GM12878 (cell line): ENCODE data around the gene CROT. TPM values are rescaled to one million over a fixed set of nuclear protein-coding genes. Genes with fewer than 3 reads are reported as not detected.

Experiments
- ATAC-seq: fragments of 200-7000 bp; cut with Tn5 transposase; 3 replicates; pipeline ENCODE4 v1.9.1; 2020; ENCODE audit warnings: mild to moderate bottlenecking, moderate library complexity
- BruUV-seq: library from RNA; stranded (reverse); fragments of 400-500 nt; replicated peaks from 2 replicates; lab custom pipeline; 2021; lab: Mats Ljungman, UMichigan
- CTCF ChIA-PET: fragments of 300-600 bp; sonication (Branson Sonifier 250); formaldehyde crosslinking; extraction: SDS; loops from one replicate; lab custom pipeline; 2021; ENCODE audit warnings: inconsistent platforms; lab: Yijun Ruan, JAX
- POLR2A ChIA-PET: fragments of 350-600 bp; formaldehyde crosslinking; extraction: SDS; loops from one replicate; lab custom pipeline; 2021; ENCODE audit warnings: inconsistent platforms; lab: Charles Lee
- RAD21 ChIA-PET: fragments of 300-600 bp; sonication (Branson Sonifier 250); formaldehyde crosslinking; loops from one replicate; lab custom pipeline; 2023; ENCODE audit warnings: antibody characterized with exemption; ENCODE audit not compliant: unreplicated experiment; lab: Charles Lee
- SMC1A ChIA-PET: fragments of 300-600 bp; sonication (Branson Sonifier 250); formaldehyde crosslinking; loops from one replicate; lab custom pipeline; 2023; ENCODE audit not compliant: unreplicated experiment, uncharacterized antibody; lab: Charles Lee
- DNase-seq: peaks from one replicate; pipeline ENCODE4 v3.0.0-alpha.2; 2011; ENCODE audit warnings: low read depth, low spot score
- FAIRE-seq: peaks from 3 replicates; lab custom pipeline; 2011; peaks lifted over from hg19 to GRCh38; lab: Jason Lieb, UNC
- H2AFZ ChIP-seq: 2 replicates; pipeline ENCODE4 v1.6.0; 2011; ENCODE audit warnings: low read depth, low read length, control low read depth; ENCODE audit not compliant: control insufficient read depth
- H3K27ac ChIP-seq: 2 replicates; pipeline ENCODE4 v1.5.1; 2011; ENCODE audit warnings: control low read depth; ENCODE audit not compliant: control insufficient read depth, insufficient read depth
- H3K27me3 ChIP-seq, 2 experiments: replicated peaks in 1 of 2; 2 replicates each; pipeline versions ENCODE4 v1.6.0 to v1.6.1; 2011; ENCODE audit warnings: low read length in 1 of 2; ENCODE audit not compliant: control insufficient read depth in 2 of 2, insufficient read depth in 2 of 2
- H3K36me3 ChIP-seq, 2 experiments: 2 replicates each; pipeline ENCODE4 v1.5.1; 2011; ENCODE audit warnings: low read length in 1 of 2; ENCODE audit not compliant: control insufficient read depth in 2 of 2, insufficient read depth in 2 of 2
- H3K4me1 ChIP-seq: 2 replicates; pipeline ENCODE4 v1.6.1; 2011; ENCODE audit warnings: mild to moderate bottlenecking, low read length, moderate library complexity, mixed read lengths; ENCODE audit not compliant: control insufficient read depth, insufficient read depth
- H3K4me2 ChIP-seq: 2 replicates; pipeline ENCODE4 v1.6.0; 2011; ENCODE audit warnings: control low read depth; ENCODE audit not compliant: control insufficient read depth, insufficient read depth
- H3K4me3 ChIP-seq: fragments of 200-600 bp; sonication (generic); 2 replicates; pipeline ENCODE4 v1.5.1; 2016
- H3K79me2 ChIP-seq: 2 replicates; pipeline ENCODE4 v1.6.0; 2011; ENCODE audit warnings: low read length; ENCODE audit not compliant: control insufficient read depth, insufficient read depth
- H3K9ac ChIP-seq: 2 replicates; pipeline ENCODE4 v1.8.0; 2011; ENCODE audit warnings: low read length, control low read depth, mixed read lengths; ENCODE audit not compliant: control insufficient read depth, insufficient read depth
- H3K9me3 ChIP-seq: replicated peaks from 3 replicates; pipeline ENCODE4 v1.5.1; 2011; ENCODE audit warnings: mild to moderate bottlenecking, low read length; ENCODE audit not compliant: control insufficient read depth, insufficient read depth
- H4K20me1 ChIP-seq: 2 replicates; pipeline ENCODE4 v1.6.0; 2011; ENCODE audit not compliant: control insufficient read depth, insufficient read depth
- DPF2 ChIP-seq: fragments of 450-650 bp; IDR thresholded peaks from 2 replicates; pipeline ENCODE4 v1.6.1; 2017; ENCODE audit warnings: mild to moderate bottlenecking
- IKZF2 ChIP-seq, 2 experiments: fragments of 450-650 bp; IDR thresholded peaks; 2 replicates each; pipeline ENCODE4 v1.6.1; 2017; ENCODE audit warnings: mild to moderate bottlenecking in 2 of 2, moderate library complexity in 2 of 2
- MEF2B ChIP-seq: fragments of 450-650 bp; IDR thresholded peaks from 2 replicates; pipeline ENCODE4 v1.6.1; 2018; ENCODE audit warnings: mild to moderate bottlenecking, moderate library complexity; ENCODE audit not compliant: partially characterized antibody, poor library complexity, severe bottlenecking
- NFYB ChIP-seq: IDR thresholded peaks from 2 replicates; pipeline ENCODE4 v1.6.1; 2011; ENCODE audit warnings: low read depth, mild to moderate bottlenecking, low read length, improper control_type of control experiment, moderate library complexity; ENCODE audit not compliant: insufficient read depth
- POLR2AphosphoS2 ChIP-seq: IDR thresholded peaks from 2 replicates; pipeline ENCODE4 v1.6.1; 2011; ENCODE audit warnings: low read depth, mild to moderate bottlenecking, low read length, improper control_type of control experiment, moderate library complexity
- TAF1 ChIP-seq: IDR thresholded peaks from 2 replicates; pipeline ENCODE4 v1.6.1; 2011; ENCODE audit warnings: mild to moderate bottlenecking, low read depth, low read length, borderline replicate concordance
- WGBS: methylation state at CpG from one replicate; pipeline ENCODE4 v1.1.6; 2016; ENCODE audit warnings: low lambda C conversion rate; ENCODE audit not compliant: insufficient replicate concordance, insufficient coverage; ENCODE audit errors: missing lambda C conversion rate; 5-methylcytosine and 5-hydroxymethylcytosine counted together
- in situ Hi-C: fragments of 300-500 bp; cut with MboI; formaldehyde crosslinking; loops from 9 replicates; pipeline ENCODE4 v1.14.3; 2018; ENCODE audit warnings: mixed read lengths
- intact Hi-C: fragments of 100-400 bp; cut with micrococcal nuclease; formaldehyde crosslinking; loops from one replicate; pipeline ENCODE4 v1.14.2; 2022; ENCODE audit not compliant: unreplicated experiment
- polyA plus RNA-seq, 11 experiments: library from polyadenylated mRNA; depleted of rRNA in 4 of 11; unstranded in 6 of 11; stranded (reverse) in 5 of 11; fragments of >200 nt; fragmentation: Nextera tagmentation in 4 of 11; fragmentation: Illumina TruSeq in 1 of 11; extraction: Ambion mirVana in 4 of 11; extraction: Trizol in 1 of 11; gene quantifications; 1 replicate in 1 of 11; 2 replicates in 10 of 11; pipeline versions ENCODE4 v1.2.1 to v1.2.3, GENCODE V29; 2011 to 2016; ENCODE audit warnings: inconsistent platforms in 2 of 11, missing spikeins in 2 of 11, low read depth in 1 of 11
- total RNA-seq, 4 experiments: library from RNA; depleted of rRNA in 3 of 4; stranded (reverse); fragments of >200 nt in 3 of 4; fragmentation: Illumina TruSeq in 1 of 4; extraction: Trizol in 1 of 4; gene quantifications; 2 replicates each; pipeline versions ENCODE4 v1.2.1 to v1.2.3, GENCODE V29; 2013 to 2021
- TF ChIP-seq, protein P1 (sequence below): fragments of 450-650 bp; IDR thresholded peaks from 2 replicates; pipeline ENCODE4 v1.6.1; 2017; ENCODE audit warnings: low read depth, mild to moderate bottlenecking, moderate library complexity
- TF ChIP-seq, protein P2 (sequence below): fragments of 450-650 bp; formaldehyde crosslinking; IDR thresholded peaks from 2 replicates; pipeline ENCODE4 v1.4.0; 2020; ENCODE audit warnings: mild to moderate bottlenecking, moderate library complexity

CROT gene
- total and polyA plus RNA-seq, 10 of the 15 experiments (the other 5 are each of a cell fraction or from before 2014, with no cell fraction given): 5.5 to 15.9 (median 12.1) TPM

DNA sequence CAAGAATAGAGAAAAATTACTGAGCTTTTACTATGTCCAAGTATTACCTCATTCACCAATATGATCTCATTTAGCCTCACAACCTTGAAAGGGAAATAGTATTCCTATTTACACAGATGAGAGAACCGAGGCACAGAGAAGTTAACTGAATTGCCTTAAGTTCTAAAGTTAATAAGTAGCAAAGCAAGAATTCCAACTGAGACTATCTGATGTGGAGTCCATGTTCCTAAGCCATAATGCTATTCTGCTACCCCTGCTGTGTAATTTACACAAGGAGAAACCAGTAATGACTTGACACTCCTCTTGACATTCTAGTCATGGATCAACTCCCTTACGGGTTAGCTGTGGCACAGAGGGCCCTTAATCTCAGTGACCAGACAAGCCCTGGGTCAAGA, 69.3 kb downstream of the CROT start:
- Histone ChIP-seq H3K4me1 (no peaks in the 10 kb centered on the region), H2AFZ (no peak overlapping the region), H4K20me1 (no peaks in the 10 kb centered on the region), H3K4me3 (no peak overlapping the region), H3K9ac (no peak overlapping the region), H3K79me2 (no peaks in the 10 kb centered on the region), H3K9me3 (no peaks in the 10 kb centered on the region), H3K36me3 (no peaks in the 10 kb centered on the region), H3K4me2 (no peak overlapping the region), H3K27me3 (no peaks in the 10 kb centered on the region), H3K27ac (no peak overlapping the region)
- WGBS: 46% methylated on average over 2 of the region's 2 CpGs
- CTCF ChIA-PET: interaction anchor here (0.7 to 11.2 kb wide), 18 partner anchors 8 to 488 kb away, joined by 3 to 296 read pairs (median 4); no protein-coding TSS in a partner anchor
- no TSS peak for BruUV-seq
- RAD21 ChIA-PET: interaction anchor here (0.9 to 7.2 kb wide), 10 partner anchors 8 to 266 kb away, joined by 3 to 109 read pairs (median 4); no protein-coding TSS in a partner anchor
- in situ Hi-C loops (loop anchor here (25.0 kb wide), 1 partner anchor 477 kb away; no protein-coding TSS in a partner anchor), intact Hi-C loops (loop anchor here (5.0 kb wide), 2 partner anchors 262 to 487 kb away; partner anchors contain the start of gene DMTF1)
- DNase-seq: no peak
- no peak for TF ChIP-seq POLR2AphosphoS2
- no peak for TF ChIP-seq IKZF2 (IDR thresholded peaks at IDR 0.05)
- no peak for TF ChIP-seq NFYB
- no peak for TF ChIP-seq DPF2
- no peak for TF ChIP-seq MEF2B
- TF ChIP-seq, protein P1, sequence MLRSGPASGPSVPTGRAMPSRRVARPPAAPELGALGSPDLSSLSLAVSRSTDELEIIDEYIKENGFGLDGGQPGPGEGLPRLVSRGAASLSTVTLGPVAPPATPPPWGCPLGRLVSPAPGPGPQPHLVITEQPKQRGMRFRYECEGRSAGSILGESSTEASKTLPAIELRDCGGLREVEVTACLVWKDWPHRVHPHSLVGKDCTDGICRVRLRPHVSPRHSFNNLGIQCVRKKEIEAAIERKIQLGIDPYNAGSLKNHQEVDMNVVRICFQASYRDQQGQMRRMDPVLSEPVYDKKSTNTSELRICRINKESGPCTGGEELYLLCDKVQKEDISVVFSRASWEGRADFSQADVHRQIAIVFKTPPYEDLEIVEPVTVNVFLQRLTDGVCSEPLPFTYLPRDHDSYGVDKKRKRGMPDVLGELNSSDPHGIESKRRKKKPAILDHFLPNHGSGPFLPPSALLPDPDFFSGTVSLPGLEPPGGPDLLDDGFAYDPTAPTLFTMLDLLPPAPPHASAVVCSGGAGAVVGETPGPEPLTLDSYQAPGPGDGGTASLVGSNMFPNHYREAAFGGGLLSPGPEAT: no peak
- TF ChIP-seq, protein P2, sequence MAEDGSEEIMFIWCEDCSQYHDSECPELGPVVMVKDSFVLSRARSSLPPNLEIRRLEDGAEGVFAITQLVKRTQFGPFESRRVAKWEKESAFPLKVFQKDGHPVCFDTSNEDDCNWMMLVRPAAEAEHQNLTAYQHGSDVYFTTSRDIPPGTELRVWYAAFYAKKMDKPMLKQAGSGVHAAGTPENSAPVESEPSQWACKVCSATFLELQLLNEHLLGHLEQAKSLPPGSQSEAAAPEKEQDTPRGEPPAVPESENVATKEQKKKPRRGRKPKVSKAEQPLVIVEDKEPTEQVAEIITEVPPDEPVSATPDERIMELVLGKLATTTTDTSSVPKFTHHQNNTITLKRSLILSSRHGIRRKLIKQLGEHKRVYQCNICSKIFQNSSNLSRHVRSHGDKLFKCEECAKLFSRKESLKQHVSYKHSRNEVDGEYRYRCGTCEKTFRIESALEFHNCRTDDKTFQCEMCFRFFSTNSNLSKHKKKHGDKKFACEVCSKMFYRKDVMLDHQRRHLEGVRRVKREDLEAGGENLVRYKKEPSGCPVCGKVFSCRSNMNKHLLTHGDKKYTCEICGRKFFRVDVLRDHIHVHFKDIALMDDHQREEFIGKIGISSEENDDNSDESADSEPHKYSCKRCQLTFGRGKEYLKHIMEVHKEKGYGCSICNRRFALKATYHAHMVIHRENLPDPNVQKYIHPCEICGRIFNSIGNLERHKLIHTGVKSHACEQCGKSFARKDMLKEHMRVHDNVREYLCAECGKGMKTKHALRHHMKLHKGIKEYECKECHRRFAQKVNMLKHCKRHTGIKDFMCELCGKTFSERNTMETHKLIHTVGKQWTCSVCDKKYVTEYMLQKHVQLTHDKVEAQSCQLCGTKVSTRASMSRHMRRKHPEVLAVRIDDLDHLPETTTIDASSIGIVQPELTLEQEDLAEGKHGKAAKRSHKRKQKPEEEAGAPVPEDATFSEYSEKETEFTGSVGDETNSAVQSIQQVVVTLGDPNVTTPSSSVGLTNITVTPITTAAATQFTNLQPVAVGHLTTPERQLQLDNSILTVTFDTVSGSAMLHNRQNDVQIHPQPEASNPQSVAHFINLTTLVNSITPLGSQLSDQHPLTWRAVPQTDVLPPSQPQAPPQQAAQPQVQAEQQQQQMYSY: no peak
- TF ChIP-seq TAF1: no peak
- FAIRE-seq: no peak
- SMC1A ChIA-PET: interaction anchor here (0.6 to 11.1 kb wide), 19 partner anchors 9 to 738 kb away, joined by 3 to 260 read pairs (median 5); partner anchors contain the start of gene ABCB1
- POLR2A ChIA-PET: interaction anchor here (0.6 kb wide), 1 partner anchor 36 kb away, joined by 5 read pairs; no protein-coding TSS in a partner anchor
- no peak for ATAC-seq
